Posterior vena cava (tissue), 2 donors: ENCODE measurements around the gene GALNT14. TPM values are rescaled to one million over a fixed set of nuclear protein-coding genes. Genes with fewer than 3 reads are reported as not detected.
"Not testable (repeated sequence)": the region's sequence is repeated elsewhere in the genome, so short reads cannot be mapped to it uniquely, and the experiment has no call there.

ENCODE experiments used
- DNase-seq: peaks from one replicate; pipeline ENCODE4 v3.0.0-alpha.2; 2020; ENCODE audit warnings: low spot score
- intact Hi-C, 2 donors: fragments of 100-400 bp; cut with DNase I; formaldehyde crosslinking; loops; one replicate each; pipeline versions ENCODE4 v1.14.1 to v1.14.2; 2022 to 2023
- total RNA-seq, 2 donors: library from RNA; stranded (reverse); fragmentation: NEBNext Ultra II Directional; extraction: Animal tissue kit (Norgen Biotek cat#: 25700); gene quantifications; one replicate each; pipeline ENCODE4 v1.2.1, GENCODE V29; 2021
- donor health status: DM: yes; HTN: yes; CAD: no.
- donor health status: DM: yes; HTN: yes; CAD: no.

GALNT14 gene
- total RNA-seq, 2 donors from 2014 or later, result 1.1 TPM

- intact Hi-C loops, result no loop called here
- DNase-seq, result no peak
Observed at GRCh38 chr2:30936977-30937376, 201.3 kb downstream of the GALNT14 start.

GRCh38 chr2:30935795-30936194 is 202.4 kb downstream of the GALNT14 start:
- DNase-seq, result no peak
- intact Hi-C loops, result no loop called here

DNA sequence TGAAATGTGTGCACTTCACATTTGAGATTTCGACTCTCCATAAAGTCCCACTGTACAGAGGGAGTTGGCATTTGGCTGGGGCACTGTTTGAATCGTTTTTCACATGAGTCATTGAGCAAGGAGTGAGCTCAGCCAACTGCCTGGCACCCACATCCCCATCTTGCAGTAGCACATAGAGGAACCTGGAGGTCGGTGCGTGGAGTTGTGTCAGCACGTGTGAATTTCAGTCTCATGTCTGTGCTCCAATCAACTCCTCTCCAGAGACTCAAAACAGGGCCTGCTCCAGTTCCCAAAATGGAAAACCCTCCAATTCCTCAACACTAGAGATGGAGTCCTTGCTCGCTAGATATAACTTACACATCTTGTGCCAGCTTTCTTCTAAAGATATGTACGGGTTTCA is 204.2 kb downstream of the GALNT14 start:
- intact Hi-C loops, result no loop called here
- no peak for DNase-seq

GRCh38 chr2:30933496-30933895 is 204.7 kb downstream of the GALNT14 start:
- no peak for DNase-seq
- intact Hi-C loops, result no loop called here

DNA sequence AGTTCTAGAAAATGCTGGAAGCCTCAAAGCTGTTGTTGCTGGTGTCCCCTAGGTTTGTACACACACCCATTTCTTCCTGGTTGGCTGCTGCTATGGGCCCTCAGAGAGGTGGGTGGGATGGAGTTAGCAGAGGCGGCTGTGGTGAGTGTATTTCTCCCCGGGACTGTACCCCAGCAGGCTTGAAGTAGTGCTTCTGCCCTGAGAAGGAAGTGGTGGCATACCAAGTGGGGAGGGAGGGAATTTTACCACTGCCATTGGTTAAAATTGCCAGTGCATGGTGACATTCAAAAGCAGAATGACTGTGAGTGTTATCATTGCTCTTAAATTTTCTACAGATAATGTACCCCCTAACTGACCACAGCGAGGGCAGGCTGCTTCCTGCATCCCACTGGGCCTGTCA is 205.4 kb downstream of the GALNT14 start:
- intact Hi-C loops, result no loop called here
- no peak for DNase-seq

- no peak for DNase-seq
- intact Hi-C loops, result no loop called here
Observed at GRCh38 chr2:30931841-30932407, 206.3 kb downstream of the GALNT14 start.

DNA sequence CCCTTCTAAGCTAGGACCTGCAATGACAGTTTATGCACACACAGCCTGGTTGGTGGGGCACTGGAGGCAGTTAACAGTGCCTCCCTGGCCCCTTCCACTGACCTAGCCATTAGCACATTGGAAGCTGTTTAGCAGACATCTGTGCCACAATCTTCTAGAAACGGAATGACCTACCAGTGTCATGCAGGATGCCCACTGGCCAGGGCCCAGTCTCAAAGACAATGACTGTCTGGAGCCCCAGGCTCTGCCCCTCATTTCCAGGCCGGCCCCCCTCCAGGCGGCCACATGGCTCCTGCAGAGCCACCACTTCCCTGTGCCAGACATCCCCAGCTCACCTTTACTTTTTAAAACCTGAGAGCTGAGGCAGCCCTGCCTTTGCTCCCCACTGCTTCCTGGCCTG is 207.5 kb downstream of the GALNT14 start:
- intact Hi-C loops, result no loop called here

GRCh38 chr2:30927465-30928075 is 210.7 kb downstream of the GALNT14 start:
- intact Hi-C loops, result no loop called here
- no peak for DNase-seq

More for the DNA sequence above, 207.5 kb downstream of the GALNT14 start:
- no peak for DNase-seq

DNA sequence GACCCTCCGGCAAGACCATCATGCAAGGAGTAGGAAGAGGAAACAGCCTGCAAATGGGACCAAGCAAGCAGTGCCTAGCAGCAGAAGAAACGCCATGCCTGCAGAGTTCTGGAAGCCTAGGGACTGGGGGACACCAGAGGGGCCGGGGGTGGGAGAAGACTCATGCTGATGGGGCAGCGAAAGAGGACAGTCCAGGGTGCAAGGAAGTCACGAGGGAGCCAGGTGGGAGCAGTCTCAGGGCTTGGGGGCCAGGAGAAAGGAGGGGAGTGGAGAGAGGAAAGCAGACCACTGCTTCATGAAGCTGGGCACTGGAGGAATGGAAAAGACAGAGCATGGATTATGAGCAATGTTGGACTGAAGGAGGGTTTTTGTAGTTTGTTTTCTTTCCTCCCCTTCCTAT is 211.6 kb downstream of the GALNT14 start:
- DNase-seq, result no peak
- intact Hi-C loops, result no loop called here

DNA sequence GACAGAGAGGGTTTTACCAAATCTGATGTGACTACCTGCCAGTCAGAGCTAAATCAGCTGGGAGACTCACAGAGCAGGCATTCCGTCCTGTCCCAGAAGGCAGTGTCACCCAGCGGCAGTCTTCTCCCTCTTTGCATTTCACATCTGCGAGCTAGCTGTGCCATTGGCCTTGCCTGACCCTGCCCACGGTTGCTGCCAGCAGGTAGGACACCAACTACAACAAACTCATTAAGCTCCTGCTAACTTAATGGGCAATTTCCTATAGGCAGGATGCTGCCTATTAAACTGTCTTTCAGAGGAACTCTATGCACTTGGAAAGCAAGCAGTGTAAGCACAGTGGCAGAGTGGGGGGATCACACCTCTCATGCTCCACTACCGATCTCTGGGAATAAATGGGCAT is 214.6 kb downstream of the GALNT14 start:
- no peak for DNase-seq
- intact Hi-C loops, result no loop called here

DNA sequence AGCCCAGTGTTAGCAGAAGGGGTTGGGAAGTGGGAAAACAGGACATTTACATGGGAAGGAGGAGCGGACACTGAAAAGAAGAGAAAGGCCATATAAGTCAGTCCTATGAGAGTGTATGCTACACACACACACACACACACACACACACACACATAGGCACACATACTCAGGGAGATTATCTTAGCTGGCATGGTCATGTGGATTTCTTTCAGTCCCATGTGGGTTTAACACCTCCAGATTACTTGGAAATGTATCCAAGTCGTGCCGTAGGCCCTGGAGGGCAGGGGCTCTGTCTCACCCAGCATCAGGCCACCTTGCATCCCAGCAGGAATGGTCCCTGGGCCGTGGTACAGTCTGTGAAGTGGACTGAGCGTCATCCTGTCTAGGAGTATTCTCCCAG is 217.7 kb downstream of the GALNT14 start:
- DNase-seq, result no peak

DNA sequence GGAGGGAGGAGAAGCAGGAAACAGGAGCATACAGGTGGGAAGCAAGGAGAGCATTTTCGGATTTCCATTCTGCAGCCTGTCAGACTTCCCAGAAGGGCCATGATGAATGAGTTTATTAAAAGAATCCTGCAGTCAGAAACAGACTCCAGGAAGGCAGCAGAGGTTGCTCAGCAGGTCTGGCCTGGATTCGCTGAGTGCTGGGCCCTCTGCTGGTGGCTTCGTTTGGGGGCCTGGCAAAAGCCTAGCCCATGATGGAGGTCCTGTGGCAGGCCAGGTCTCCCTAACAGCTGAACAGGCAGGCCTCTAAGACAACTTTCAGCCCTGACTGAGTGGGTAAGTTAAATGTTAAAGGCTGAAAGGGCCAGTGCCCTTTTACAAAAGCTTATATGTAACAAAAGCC is 222.8 kb downstream of the GALNT14 start:
- intact Hi-C loops, result no loop called here
- DNase-seq, result peak; percentile 68

More for the DNA sequence above, 217.7 kb downstream of the GALNT14 start:
- intact Hi-C loops, result no loop called here

GRCh38 chr2:30914456-30914855 is 223.8 kb downstream of the GALNT14 start:
- DNase-seq, result peak; percentile 25
- intact Hi-C loops, result no loop called here

DNA sequence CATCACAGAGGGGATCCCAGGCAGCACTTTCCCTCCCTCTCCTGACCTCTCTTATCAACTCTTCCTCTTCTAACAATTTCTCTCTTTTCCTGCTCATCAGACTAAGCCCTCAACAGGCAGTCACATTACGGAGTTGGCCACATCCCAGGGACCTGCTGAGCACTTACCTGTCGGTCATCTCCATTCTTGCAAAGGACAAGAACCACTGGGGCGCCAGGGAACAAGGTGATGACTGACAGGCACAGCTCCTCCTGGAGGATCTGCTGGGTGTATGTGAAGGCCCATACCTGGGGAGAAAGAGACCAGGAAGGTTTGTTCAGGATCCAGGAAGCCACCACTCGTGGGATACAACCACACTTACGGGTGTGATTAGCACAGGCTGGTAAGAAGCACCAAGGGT is 226.2 kb downstream of the GALNT14 start:
- intact Hi-C loops, result no loop called here
- DNase-seq, result peak; percentile 70

- intact Hi-C loops, result no loop called here
- peak; percentile 53 for DNase-seq
Observed at GRCh38 chr2:30911327-30911726, 226.9 kb downstream of the GALNT14 start.

DNA sequence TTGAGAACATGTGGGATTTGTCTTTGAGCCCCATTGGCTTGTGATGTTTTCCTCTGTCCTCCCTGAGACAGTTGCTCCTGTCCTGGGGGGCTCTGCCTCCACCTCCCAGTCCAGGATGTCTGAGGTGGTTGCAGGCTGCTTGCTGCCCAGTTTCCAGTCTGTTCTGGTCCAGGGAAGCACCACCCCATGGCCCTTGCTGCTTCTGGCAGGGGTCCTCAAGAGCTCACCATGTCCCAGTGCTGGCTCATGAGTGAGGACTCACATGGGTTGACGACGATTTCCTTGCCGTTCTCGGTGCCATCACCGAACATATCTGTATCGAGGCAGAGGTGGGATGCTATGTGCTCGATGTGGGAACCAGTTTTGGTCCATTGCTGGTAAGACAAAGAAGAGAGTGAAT is 227.6 kb downstream of the GALNT14 start:
- peak; percentile 59 for DNase-seq
- intact Hi-C loops, result no loop called here

DNA sequence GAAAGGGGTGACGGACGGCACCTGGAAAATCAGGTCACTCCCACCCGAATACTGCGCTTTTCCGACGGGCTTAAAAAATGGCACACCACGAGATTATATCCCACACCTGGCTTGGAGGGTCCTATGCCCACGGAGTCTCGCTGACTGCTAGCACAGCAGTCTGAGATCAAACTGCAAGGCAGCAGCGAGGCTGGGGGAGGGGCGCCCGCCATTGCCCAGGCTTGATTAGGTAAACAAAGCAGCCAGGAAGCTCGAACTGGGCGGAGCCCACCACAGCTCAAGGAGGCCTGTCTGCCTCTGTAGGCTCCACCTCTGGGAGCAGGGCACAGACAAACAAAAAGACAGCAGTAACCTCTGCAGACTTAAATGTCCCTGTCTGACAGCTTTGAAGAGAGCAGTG is 233.8 kb downstream of the GALNT14 start:
- intact Hi-C loops, DNase-seq: not testable (repeated sequence)

- peak; percentile 53 for DNase-seq
- intact Hi-C loops, result no loop called here
Observed at GRCh38 chr2:30903326-30903725, 234.9 kb downstream of the GALNT14 start.

DNA sequence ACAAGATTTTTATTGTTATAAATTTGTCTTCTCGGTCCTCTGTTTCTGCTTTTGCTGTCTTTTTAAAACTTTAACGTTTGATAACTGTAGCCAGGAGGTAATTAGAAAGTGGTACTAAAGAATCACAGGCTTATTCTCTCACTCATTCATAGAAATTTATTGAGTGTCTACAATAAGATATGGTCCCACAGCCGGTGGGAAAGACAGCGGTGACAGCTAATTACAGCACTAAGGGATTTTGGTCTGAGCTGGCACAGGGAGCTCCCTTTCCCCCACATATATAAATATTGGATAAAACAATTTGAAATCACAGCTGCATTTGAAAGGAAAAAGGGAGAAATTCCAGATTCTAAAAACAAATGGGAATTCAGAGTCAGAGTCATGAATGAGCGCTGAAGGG is 237.9 kb downstream of the GALNT14 start:
- intact Hi-C loops, result no loop called here
- no peak for DNase-seq

GRCh38 chr2:30899516-30900054 is 238.7 kb downstream of the GALNT14 start:
- peak; percentile 49 for DNase-seq
- intact Hi-C loops, result no loop called here

DNA sequence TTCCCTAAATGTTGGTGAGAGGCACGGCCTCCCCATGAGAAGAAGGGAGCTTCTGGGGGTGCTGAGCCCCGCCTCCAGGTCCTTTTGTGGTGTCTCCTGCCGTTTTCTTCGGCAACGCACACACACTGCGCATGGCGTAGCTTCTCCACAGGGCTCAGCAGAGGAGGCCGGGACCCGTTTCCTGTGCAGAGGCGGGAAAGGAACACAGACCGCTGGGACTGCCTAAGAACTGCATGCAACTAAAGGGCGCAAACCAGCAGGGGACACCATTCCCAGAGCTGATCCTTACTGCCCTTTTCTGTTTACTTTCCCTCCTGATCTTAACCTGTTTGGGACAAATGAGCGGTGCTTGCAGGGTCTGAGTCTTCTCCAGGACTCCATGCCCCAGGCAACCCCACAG is 240.7 kb downstream of the GALNT14 start:
- intact Hi-C loops, result no loop called here
- peak; percentile 29 for DNase-seq
